NCI-H2171 treated with DMSO at 0.1 percent for 48 hours (cell line): Measurements from ENCODE around the gene C12orf75.
"Not testable (repeated sequence)": the region's sequence is repeated elsewhere in the genome, so short reads cannot be mapped to it uniquely, and the experiment has no call there.

ENCODE experiments used
- DNase-seq: peaks from one replicate; lab custom pipeline; 2025; lab: John Stamatoyannopoulos, UW

The C12orf75 gene

GRCh38 chr12:105378911-105379310, 48.4 kb downstream of the C12orf75 start:
- DNase-seq: no peak

DNA sequence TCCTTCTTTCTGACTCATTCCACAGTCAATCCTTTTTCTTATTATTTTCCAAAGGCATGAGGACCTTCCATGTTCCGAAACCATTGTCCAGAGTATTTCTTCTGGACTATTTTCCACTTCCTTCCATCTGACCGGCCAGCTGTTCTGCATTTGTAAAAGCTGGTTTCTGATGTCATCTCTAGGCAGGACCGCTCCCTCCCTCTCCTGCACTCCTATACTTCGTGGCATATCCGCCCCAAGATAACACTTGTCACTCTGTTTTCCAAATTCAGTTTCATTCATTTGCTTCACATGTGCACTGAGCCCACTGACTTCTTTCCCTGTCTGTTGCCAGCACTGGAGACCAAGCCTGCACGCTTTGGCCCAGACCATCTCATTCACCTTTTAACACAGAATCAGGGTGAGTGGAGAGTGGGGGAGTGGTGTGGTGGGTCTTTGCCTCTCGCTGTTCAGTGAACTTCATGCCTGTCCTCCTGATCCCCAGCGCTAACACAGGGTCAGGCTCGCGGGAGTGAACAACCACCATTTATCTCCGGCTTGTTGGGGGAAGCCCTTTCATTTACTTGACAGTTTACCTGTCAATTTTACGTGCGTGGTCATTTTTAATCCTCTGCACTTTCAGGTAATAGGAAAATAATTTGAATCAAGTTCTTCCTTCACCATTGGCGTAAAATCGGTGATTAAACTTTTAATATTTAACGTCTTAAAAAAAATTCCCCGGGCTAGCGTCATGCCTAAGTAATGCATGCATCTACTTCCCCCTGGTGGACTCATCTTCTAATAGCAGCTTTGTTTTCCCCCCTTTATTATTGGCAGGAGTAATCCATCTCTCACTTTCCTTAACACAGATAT, 52.5 kb downstream of the C12orf75 start:
- DNase-seq: peak; percentile 63

DNA sequence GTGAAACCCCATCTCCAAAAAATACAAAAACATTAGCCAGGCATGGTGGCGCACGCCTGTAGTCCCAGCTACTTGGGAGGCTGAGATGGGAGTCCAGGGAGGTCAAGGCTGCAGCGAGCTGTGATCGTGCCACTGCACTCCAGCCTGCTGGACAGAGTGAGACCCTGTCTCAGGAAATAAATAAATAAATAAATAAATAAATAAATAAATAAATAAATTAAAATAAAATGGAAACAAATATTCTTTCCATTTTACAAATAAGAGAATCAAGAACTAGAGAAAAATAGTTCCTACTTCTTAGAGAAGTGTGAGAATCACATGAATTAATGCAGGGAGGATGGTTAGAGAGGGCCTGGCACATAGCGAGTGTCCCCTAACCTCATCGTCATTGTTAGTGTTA, 53.7 kb downstream of the C12orf75 start:
- no peak for DNase-seq

- DNase-seq: no peak
Measured at GRCh38 chr12:105384916-105385535, 54.5 kb downstream of the C12orf75 start.

- DNase-seq: no peak
Measured at GRCh38 chr12:105386431-105386830, 55.9 kb downstream of the C12orf75 start.

DNA sequence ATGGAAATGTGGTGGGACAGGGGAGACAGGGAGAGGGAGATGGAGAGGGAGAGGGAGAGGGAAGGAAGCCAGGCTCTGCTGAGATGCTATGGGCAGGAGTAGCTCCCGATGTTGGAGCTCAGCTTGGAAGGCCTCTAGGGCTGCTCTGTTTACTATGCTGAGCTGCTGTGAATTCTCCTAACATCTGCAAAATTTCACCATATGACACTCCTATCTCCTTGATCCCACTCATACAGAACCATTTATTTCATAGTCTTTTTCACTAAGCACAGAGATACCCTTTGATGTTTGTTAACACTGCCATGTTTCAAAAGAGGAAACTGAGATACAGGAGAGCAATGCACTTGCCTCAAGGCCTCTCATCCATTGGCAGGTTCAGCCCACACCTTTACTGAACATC, 60.7 kb downstream of the C12orf75 start:
- DNase-seq: no peak

DNA sequence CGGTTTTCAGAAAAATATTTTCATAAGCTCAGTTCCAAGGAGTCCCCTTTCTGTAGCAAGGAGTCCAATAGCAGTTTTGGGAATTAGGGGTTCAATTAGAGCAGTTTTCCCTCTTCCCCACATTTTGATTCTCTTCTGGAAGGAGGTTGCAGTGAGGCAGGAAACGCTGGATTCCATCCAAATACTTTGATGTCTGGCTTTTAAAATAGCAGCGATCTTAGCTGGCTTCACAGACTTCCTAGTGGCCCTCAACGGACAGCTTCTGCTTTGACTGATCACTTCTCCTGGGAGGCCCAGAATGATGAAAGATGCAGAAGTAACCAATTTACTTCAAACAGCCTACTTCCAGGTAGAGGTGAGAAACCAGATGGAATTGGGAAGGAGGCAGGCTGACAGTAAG, 63.1 kb downstream of the C12orf75 start:
- DNase-seq: no peak

GRCh38 chr12:105396024-105396423, 65.5 kb downstream of the C12orf75 start:
- DNase-seq: no peak

- DNase-seq: no peak
Measured at GRCh38 chr12:105396983-105397382, 66.5 kb downstream of the C12orf75 start.

DNA sequence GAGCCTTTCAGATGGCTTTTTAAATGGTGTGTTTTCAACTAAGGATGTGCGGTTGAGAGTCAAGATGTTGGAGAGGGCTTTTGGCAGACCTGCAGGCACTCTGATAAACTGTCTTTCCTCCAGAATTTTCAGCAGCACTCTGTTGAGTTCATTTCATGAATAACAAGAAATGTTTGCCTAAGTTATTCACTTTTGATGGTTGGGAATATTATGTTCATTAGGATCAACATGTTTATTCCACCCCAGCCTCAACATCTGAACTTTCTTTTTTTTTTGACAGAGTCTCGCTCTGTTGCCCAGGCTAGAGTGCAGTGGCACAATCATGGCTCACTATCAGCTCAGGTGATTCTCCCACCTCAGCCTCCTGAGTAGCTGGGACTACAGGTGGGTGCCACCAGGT, 68.4 kb downstream of the C12orf75 start:
- no peak for DNase-seq

- no peak for DNase-seq
Measured at GRCh38 chr12:105399428-105400081, 69.1 kb downstream of the C12orf75 start.

- DNase-seq: no peak
Measured at GRCh38 chr12:105400227-105400626, 69.7 kb downstream of the C12orf75 start.

DNA sequence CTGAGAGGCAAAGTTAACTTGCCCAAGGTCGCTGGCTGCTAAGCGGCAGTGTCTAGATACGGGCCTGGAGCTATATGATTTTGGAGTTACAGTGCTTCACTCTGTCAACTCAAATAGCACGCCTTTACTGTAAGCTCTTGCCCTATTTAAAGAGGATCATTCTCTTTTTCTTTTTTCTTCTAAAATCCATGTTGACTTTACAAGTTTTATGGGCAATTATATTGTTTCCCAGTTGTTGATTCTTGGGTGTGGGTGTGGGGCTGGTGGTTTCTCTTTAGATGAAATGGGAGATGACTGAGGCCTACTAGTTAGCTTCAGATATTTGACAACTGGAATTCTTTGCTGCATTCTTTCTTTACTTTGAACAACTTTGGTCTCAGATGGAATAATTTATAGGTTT, 70.7 kb downstream of the C12orf75 start:
- DNase-seq: no peak

DNA sequence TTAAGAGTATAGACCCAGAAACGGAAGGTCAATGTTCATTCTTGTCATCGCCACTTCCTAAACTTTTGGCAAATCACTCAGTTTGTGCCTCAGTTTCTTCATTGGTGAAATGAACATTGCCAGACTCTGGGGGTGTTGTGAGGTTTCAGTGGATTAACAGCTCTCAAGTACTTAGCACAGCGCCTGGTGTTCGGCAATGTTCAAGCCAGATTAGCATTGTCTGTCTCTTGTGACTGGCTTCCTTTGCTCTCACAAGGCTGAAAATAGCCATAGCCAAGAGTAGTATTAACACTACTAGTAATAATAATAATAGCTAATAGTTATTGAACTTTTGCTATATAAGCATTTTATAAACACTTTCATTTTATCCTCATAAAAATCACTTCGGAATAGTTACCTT, 71.9 kb downstream of the C12orf75 start:
- DNase-seq: no peak

DNA sequence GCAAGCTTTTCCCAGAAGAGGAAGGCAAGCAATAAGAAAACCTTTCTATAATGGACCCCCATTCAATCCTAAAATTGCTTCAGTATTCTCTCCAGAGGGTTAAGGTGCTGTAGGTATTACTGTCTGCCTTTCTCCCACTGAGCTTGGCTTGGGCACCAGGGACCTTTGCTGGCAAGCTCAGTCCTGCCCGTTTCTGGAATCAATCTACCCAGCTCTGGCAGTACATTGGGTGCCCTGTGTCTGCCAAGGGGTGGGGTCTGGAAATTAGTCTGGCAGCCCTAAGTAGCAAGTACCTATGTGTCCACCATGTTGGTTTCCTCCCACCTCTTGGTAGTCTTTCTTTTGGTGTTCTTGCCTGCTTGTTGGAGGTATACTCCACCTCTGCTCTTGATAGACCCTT, 72.6 kb downstream of the C12orf75 start:
- DNase-seq: no peak

DNA sequence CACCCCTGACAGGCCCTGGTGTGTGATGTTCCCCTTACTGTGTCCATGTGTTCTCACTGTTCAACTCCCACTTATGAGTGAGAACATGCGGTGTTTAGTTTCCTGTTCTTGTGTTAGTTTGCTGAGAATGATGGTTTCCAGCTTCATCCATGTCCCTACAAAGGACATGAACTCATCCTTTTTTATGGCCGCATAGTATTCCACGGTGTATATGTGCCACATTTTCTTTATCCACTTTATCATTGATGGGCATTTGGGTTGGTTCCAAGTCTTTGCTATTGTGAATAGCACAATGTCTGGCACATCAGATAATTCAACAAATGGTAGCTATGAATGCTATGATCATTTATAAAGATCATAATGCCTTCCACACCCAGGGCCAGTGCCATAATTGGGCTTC, 73.6 kb downstream of the C12orf75 start:
- DNase-seq: not testable (repeated sequence)

GRCh38 chr12:105406497-105406896, 76.0 kb downstream of the C12orf75 start:
- no peak for DNase-seq

DNA sequence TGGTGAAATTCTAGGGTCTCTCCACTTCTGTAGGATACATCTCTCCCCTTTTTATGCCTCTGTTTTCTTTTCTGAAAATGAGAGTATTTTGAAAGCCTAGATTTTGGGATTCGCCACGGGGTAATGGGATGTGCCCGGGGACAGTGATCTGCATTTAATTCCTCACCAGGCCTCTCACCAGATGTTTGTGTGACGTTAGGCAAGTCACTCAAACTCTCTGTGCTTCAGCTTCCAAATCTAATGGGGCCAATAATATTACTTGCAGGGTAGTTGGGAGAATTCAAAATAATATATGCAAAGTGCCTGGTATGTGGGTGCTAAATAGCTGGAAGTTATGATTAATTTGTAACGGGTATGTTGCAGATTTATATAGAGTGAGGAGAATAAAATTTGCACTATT, 78.8 kb downstream of the C12orf75 start:
- DNase-seq: no peak

GRCh38 chr12:105409801-105410471, 79.4 kb downstream of the C12orf75 start:
- peak; percentile 93 for DNase-seq

DNA sequence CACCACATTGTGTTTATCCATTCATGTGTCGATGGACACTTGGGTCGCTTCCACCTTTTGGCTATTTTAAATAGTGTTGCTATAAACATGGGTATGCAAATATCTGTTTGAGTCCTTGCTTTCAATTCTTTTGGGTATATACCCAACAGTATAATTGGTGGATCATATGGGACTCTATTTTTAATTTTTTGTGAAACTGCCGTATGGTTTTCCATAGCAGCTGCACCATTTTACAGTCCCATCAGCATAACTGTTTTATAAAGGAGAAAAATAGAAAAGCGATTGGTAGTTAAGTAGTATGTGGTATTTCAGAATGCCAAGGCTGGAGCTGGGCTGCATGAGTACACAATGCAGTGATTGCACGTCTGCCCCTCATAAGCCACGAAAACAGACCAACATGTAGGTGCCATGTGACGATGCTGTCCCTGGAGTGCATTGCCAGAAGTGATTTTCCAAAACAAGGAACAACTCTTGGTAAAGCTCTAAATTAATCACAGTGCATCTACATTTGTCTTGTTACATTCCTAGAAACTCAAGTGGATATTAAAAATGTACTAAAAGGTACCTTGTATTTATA, 83.5 kb downstream of the C12orf75 start:
- no peak for DNase-seq

- no peak for DNase-seq
Measured at GRCh38 chr12:105417732-105418131, 87.2 kb downstream of the C12orf75 start.

- no peak for DNase-seq
Measured at GRCh38 chr12:105418229-105418628, 87.7 kb downstream of the C12orf75 start.
